DND-41 (cell line): ENCODE data around the gene GABRA5.

ENCODE experiments used
- ATAC-seq: fragments of 200-7000 bp; cut with Tn5 transposase; 3 replicates; pipeline ENCODE4 v1.9.1; 2021; ENCODE audit warnings: low read depth; ENCODE audit not compliant: insufficient read depth
- DNase-seq: peaks from one replicate; pipeline ENCODE4 v3.0.0-alpha.2; 2020
- H2AFZ ChIP-seq: 2 replicates; pipeline ENCODE4 v1.6.0; 2012; ENCODE audit warnings: low read depth, low read length
- H3K27ac ChIP-seq: 2 replicates; pipeline ENCODE4 v1.5.1; 2012; ENCODE audit warnings: low read length, inconsistent platforms
- H3K27me3 ChIP-seq: fragments of 200-600 bp; sonication (generic); 2 replicates; pipeline ENCODE4 v1.6.0; 2012; ENCODE audit warnings: low read length, mild to moderate bottlenecking, inconsistent platforms; ENCODE audit not compliant: insufficient read depth, poor library complexity
- H3K36me3 ChIP-seq: 2 replicates; pipeline ENCODE4 v1.5.1; 2012; ENCODE audit warnings: low read length, inconsistent platforms; ENCODE audit not compliant: insufficient read depth
- H3K4me1 ChIP-seq: 2 replicates; pipeline ENCODE4 v1.5.1; 2012; ENCODE audit warnings: mild to moderate bottlenecking, low read length; ENCODE audit not compliant: insufficient read depth
- H3K4me2 ChIP-seq: 2 replicates; pipeline ENCODE4 v1.6.0; 2012; ENCODE audit warnings: mild to moderate bottlenecking, moderate library complexity, low read length, inconsistent platforms; ENCODE audit not compliant: insufficient read depth
- H3K4me3 ChIP-seq, 2 experiments: fragments of 200-600 bp in 1 of 2; shearing (Covaris generic) in 1 of 2; 2 replicates each; pipeline ENCODE4 v1.5.1; 2012 to 2016; ENCODE audit warnings: inconsistent platforms in 2 of 2, low read length in 2 of 2, mild to moderate bottlenecking in 2 of 2, low read depth in 1 of 2, moderate library complexity in 1 of 2
- H3K79me2 ChIP-seq: 2 replicates; pipeline ENCODE4 v1.6.0; 2012; ENCODE audit warnings: low read length, inconsistent platforms; ENCODE audit not compliant: insufficient read depth
- H3K9ac ChIP-seq: 2 replicates; pipeline ENCODE4 v1.6.0; 2012; ENCODE audit warnings: low read depth, mild to moderate bottlenecking, inconsistent platforms, low read length, moderate library complexity
- H3K9me3 ChIP-seq: 2 replicates; pipeline ENCODE4 v1.5.1; 2012; ENCODE audit warnings: low read length, moderate library complexity, mild to moderate bottlenecking, inconsistent platforms; ENCODE audit not compliant: insufficient read depth, severe bottlenecking
- H4K20me1 ChIP-seq: 2 replicates; pipeline ENCODE4 v1.6.0; 2012; ENCODE audit warnings: low read length; ENCODE audit not compliant: insufficient read depth
- EZH2 ChIP-seq: IDR thresholded peaks from 3 replicates; pipeline ENCODE4 v1.6.1; 2012; ENCODE audit warnings: borderline replicate concordance, low read depth, mild to moderate bottlenecking, moderate library complexity, low read length, inconsistent platforms; ENCODE audit not compliant: severe bottlenecking
- TF ChIP-seq, protein P1 (sequence below): IDR thresholded peaks from 2 replicates; pipeline ENCODE4 v1.5.1; 2012; ENCODE audit warnings: borderline replicate concordance, low read length, moderate library complexity, mild to moderate bottlenecking; ENCODE audit not compliant: poor library complexity, severe bottlenecking; ENCODE audit errors: extremely low read depth

The GABRA5 gene

DNA sequence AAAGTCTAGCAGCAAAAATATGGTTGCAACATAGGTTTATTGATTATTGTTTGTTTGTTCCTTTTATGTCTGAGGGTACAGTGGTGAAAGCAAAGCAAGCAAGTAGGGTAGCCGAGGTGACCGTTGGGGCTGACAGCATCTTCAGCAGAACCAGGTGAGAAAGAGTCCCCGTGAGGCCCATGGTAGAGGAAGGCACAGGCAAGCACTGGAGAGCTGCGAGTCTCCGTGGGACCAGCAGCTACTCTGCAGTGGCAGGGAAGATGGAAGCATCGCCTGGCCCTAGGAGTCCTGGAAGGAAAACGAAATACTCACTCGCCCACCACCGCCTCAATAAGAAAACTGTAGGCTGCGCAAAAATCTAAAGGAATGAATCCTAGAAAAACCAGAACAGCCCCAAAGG, 25.3 kb upstream of the GABRA5 start:
- H3K9me3 ChIP-seq, result no peaks in the 10 kb centered on the region
- no peak for TF ChIP-seq EZH2
- TF ChIP-seq, protein P1, sequence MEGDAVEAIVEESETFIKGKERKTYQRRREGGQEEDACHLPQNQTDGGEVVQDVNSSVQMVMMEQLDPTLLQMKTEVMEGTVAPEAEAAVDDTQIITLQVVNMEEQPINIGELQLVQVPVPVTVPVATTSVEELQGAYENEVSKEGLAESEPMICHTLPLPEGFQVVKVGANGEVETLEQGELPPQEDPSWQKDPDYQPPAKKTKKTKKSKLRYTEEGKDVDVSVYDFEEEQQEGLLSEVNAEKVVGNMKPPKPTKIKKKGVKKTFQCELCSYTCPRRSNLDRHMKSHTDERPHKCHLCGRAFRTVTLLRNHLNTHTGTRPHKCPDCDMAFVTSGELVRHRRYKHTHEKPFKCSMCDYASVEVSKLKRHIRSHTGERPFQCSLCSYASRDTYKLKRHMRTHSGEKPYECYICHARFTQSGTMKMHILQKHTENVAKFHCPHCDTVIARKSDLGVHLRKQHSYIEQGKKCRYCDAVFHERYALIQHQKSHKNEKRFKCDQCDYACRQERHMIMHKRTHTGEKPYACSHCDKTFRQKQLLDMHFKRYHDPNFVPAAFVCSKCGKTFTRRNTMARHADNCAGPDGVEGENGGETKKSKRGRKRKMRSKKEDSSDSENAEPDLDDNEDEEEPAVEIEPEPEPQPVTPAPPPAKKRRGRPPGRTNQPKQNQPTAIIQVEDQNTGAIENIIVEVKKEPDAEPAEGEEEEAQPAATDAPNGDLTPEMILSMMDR, result no peak
- no peak overlapping the region for H2AFZ ChIP-seq
- H3K36me3 ChIP-seq, result no peaks in the 10 kb centered on the region
- no peak overlapping the region for H3K27ac ChIP-seq
- no peak for DNase-seq
- H3K4me1 ChIP-seq, result no peaks in the 10 kb centered on the region
- no peak overlapping the region for H3K4me2 ChIP-seq
- no peak for ATAC-seq
- H3K9ac ChIP-seq, result no peak overlapping the region
- no peaks in the 10 kb centered on the region for H3K27me3 ChIP-seq
- no peaks in the 10 kb centered on the region for H4K20me1 ChIP-seq
- no peaks in the 10 kb centered on the region for H3K79me2 ChIP-seq
- no peak overlapping the region for H3K4me3 ChIP-seq

DNA sequence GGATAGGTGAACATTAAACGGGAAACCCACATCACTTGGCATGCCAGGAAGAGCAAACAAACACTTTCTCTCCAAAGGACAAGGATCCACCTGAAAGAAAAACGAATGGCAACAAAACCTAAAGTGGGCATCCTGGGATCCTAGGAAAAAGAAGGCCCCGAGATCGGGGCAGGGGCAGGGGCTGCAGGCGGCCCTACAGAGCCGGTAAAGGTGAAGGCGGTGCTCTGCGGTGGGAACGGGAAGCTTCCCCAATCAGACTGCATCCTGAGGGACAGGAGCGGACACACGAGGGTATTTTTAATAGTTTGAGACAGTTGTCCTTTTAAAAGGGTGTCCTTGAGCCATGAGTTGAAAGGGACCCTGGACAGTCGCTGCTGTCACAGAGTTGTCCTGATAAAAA, 24.9 kb upstream of the GABRA5 start:
- H3K27ac ChIP-seq, result no peak overlapping the region
- H3K9ac ChIP-seq, result no peak overlapping the region
- H3K9me3 ChIP-seq, result no peaks in the 10 kb centered on the region
- ATAC-seq, result no peak
- H3K36me3 ChIP-seq, result no peaks in the 10 kb centered on the region
- TF ChIP-seq EZH2, result no peak
- TF ChIP-seq, protein P1, result no peak
- no peak overlapping the region for H2AFZ ChIP-seq
- no peaks in the 10 kb centered on the region for H3K4me1 ChIP-seq
- no peaks in the 10 kb centered on the region for H4K20me1 ChIP-seq
- no peaks in the 10 kb centered on the region for H3K27me3 ChIP-seq
- DNase-seq, result no peak
- H3K4me3 ChIP-seq, result no peak overlapping the region
- H3K79me2 ChIP-seq, result no peaks in the 10 kb centered on the region
- H3K4me2 ChIP-seq, result no peak overlapping the region

DNA sequence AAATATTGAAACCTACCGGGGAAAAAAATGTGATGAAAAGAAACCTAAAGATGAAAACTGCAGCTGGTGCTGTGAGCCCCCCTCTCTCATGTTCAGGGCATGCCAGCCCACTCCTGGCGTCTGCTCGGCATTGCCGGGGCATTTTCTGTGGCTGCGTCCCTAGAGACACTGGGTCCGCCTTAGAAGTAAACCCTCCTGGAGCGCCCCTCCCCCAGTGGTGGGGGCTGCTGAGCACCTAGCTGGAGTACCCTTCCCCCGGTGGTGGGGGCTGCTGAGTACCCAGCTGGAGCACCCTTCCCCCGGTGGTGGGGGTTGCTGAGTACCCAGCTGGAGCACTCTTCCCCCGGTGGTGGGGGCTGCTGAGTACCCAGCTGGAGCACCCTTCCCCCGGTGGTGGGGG, 24.5 kb upstream of the GABRA5 start:
- Histone ChIP-seq H3K9me3 (no peaks in the 10 kb centered on the region), H3K9ac (no peak overlapping the region), H3K27ac (no peak overlapping the region), H2AFZ (no peak overlapping the region), H4K20me1 (no peaks in the 10 kb centered on the region), H3K4me1 (no peaks in the 10 kb centered on the region), H3K79me2 (no peaks in the 10 kb centered on the region), H3K36me3 (no peaks in the 10 kb centered on the region), H3K27me3 (no peaks in the 10 kb centered on the region), H3K4me3 (no peak overlapping the region), H3K4me2 (no peak overlapping the region)
- ATAC-seq, result no peak
- no peak for DNase-seq
- TF ChIP-seq EZH2, result no peak
- TF ChIP-seq, protein P1, result no peak

DNA sequence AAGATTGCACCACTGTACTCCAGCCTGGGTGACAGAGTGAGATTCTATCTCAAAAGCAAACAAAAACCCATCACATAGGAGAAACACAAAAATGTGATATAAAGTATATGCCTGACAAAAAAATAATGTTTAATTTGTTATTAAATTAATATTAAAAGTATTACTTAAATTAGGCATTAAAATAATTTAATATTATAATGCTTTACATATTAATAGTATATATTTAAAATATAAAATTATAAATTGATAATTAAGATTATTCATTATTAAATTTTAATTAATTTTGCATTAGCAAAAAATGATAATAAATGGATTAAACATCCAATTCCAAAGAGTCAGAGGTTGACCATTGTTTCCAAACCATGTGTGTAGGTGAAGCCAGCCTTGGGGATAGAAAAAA, 22.0 kb upstream of the GABRA5 start:
- no peaks in the 10 kb centered on the region for H3K27me3 ChIP-seq
- H3K4me2 ChIP-seq, result no peak overlapping the region
- no peak overlapping the region for H2AFZ ChIP-seq
- DNase-seq (no peak), ATAC-seq (no peak)
- H3K4me3 ChIP-seq, result no peak overlapping the region
- H3K9ac ChIP-seq, result no peak overlapping the region
- H3K9me3 ChIP-seq, result no peaks in the 10 kb centered on the region
- no peaks in the 10 kb centered on the region for H3K4me1 ChIP-seq
- no peaks in the 10 kb centered on the region for H3K79me2 ChIP-seq
- no peaks in the 10 kb centered on the region for H3K36me3 ChIP-seq
- TF ChIP-seq EZH2, result no peak
- TF ChIP-seq, protein P1, result no peak
- no peaks in the 10 kb centered on the region for H4K20me1 ChIP-seq
- H3K27ac ChIP-seq, result no peak overlapping the region
